ENCODE data around the gene ADORA2A.

- TF ChIP-seq CTCF (IDR thresholded peaks at IDR 0.05) (no peak), ZFX (IDR thresholded peaks at IDR 0.05; ENCODE audit: borderline replicate concordance) (no peak)
Measured at GRCh38 chr22:24410110-24410856, 17.1 kb upstream of the ADORA2A start.

Data from 22Rv1 (cell line).